Gastroesophageal sphincter (tissue), 3 donors: ENCODE data around the gene ZNF285.

Experiments
- EP300 ChIP-seq: sonication (generic); formaldehyde crosslinking; IDR thresholded peaks from one replicate; pipeline ENCODE4 v1.6.1; 2017; ENCODE audit warnings: antibody characterized with exemption, mild to moderate bottlenecking
- TF ChIP-seq, protein P1 (sequence below), 4 experiments: fragments of 200-600 bp in 2 of 4; fragments of 450-650 bp in 2 of 4; sonication (generic) in 1 of 4; IDR thresholded peaks; one replicate each; pipeline ENCODE4 v1.5.1; 2017 to 2019; ENCODE audit warnings: antibody characterized with exemption in 4 of 4, mild to moderate bottlenecking in 2 of 4, moderate library complexity in 2 of 4

DNA sequence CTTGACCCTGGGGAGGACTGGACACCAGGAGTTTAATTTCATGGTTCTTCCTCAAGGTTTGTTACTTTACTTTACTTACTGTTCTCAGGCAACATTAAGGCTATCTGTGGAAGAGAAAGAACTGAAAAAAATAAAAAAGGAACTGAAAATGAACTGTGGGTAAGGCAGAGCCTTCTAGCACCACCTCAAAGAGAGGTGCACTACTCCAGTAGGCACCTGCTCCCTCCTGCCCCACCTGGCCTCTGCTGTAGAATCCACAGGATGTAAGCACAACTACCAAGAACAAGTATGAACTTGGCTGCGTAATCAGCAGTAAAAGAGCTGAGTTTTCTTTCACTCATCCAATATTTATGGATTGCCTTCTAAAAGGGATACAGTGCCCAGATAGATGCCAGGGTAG, 57.2 kb downstream of the ZNF285 start:
- TF ChIP-seq, protein P1, sequence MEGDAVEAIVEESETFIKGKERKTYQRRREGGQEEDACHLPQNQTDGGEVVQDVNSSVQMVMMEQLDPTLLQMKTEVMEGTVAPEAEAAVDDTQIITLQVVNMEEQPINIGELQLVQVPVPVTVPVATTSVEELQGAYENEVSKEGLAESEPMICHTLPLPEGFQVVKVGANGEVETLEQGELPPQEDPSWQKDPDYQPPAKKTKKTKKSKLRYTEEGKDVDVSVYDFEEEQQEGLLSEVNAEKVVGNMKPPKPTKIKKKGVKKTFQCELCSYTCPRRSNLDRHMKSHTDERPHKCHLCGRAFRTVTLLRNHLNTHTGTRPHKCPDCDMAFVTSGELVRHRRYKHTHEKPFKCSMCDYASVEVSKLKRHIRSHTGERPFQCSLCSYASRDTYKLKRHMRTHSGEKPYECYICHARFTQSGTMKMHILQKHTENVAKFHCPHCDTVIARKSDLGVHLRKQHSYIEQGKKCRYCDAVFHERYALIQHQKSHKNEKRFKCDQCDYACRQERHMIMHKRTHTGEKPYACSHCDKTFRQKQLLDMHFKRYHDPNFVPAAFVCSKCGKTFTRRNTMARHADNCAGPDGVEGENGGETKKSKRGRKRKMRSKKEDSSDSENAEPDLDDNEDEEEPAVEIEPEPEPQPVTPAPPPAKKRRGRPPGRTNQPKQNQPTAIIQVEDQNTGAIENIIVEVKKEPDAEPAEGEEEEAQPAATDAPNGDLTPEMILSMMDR (IDR thresholded peaks at IDR 0.05): no peak
- TF ChIP-seq EP300: no peak
